H1 (cell line): ENCODE measurements around the gene PTPRD. TPM values are rescaled to one million over a fixed set of nuclear protein-coding genes. Genes with fewer than 3 reads are reported as not detected.

Experiments
- CHD7 ChIP-seq: fragments of 300-600 bp; sonication (generic); IDR thresholded peaks from 2 replicates; pipeline ENCODE4 v1.7.1; 2012; ENCODE audit warnings: low read length, moderate library complexity, mild to moderate bottlenecking, inconsistent platforms; ENCODE audit not compliant: insufficient replicate concordance
- CREB1 ChIP-seq: IDR thresholded peaks from 2 replicates; pipeline ENCODE4 v1.6.1; 2012; ENCODE audit warnings: inconsistent platforms
- EP300 ChIP-seq, 2 experiments: IDR thresholded peaks; 1 replicate in 1 of 2; 2 replicates in 1 of 2; pipeline ENCODE4 v1.6.1; 2011 to 2012; ENCODE audit warnings: low read depth in 2 of 2, low read length in 2 of 2, mild to moderate bottlenecking in 2 of 2, borderline replicate concordance in 1 of 2, inconsistent platforms in 1 of 2, moderate library complexity in 1 of 2
- RAD21 ChIP-seq, 2 experiments: IDR thresholded peaks in 1 of 2; conservative IDR thresholded peaks in 1 of 2; 2 replicates each; pipeline ENCODE4 v1.6.1; 2011; ENCODE audit warnings: low read depth in 2 of 2, low read length in 2 of 2, improper control_type of control experiment in 1 of 2, inconsistent platforms in 1 of 2, mild to moderate bottlenecking in 1 of 2, moderate library complexity in 1 of 2
- polyA plus RNA-seq, 7 experiments: library from polyadenylated mRNA; depleted of rRNA in 3 of 7; stranded (reverse) in 5 of 7; unstranded in 2 of 7; fragments of >200 nt in 5 of 7; fragments of 200-250 nt in 2 of 7; gene quantifications; 1 replicate in 5 of 7; 2 replicates in 1 of 7; 4 replicates in 1 of 7; pipeline versions ENCODE4 v1.2.1 to v1.2.3, GENCODE V29; 2011 to 2013; ENCODE audit warnings: missing spikeins in 2 of 7, mixed read lengths in 2 of 7
- total RNA-seq: library from RNA; stranded (reverse); fragmentation: NEBNext Ultra II Directional; extraction: Animal tissue kit (Norgen Biotek cat#: 25700); gene quantifications from 2 replicates; pipeline ENCODE4 v1.2.1, GENCODE V29; 2021
- TF ChIP-seq, protein P1 (sequence below), 3 experiments: IDR thresholded peaks; 1 replicate in 2 of 3; 2 replicates in 1 of 3; pipeline versions ENCODE4 v1.5.1 to v1.6.1; 2011; ENCODE audit warnings: low read length in 3 of 3, mild to moderate bottlenecking in 3 of 3, inconsistent platforms in 2 of 3, low read depth in 1 of 3, moderate library complexity in 1 of 3; ENCODE audit not compliant: insufficient read depth in 1 of 3; ENCODE audit errors: control extremely low read depth in 1 of 3

The PTPRD gene
- total and polyA plus RNA-seq, 2 of the 8 experiments (the other 6 are each of a cell fraction or from before 2014, with no cell fraction given) = 17.2 to 77.0 TPM

GRCh38 chr9:9942764-9943424 is 669.9 kb downstream of the PTPRD start (continued):
- TF ChIP-seq CHD7 = no peak
- TF ChIP-seq, protein P1, sequence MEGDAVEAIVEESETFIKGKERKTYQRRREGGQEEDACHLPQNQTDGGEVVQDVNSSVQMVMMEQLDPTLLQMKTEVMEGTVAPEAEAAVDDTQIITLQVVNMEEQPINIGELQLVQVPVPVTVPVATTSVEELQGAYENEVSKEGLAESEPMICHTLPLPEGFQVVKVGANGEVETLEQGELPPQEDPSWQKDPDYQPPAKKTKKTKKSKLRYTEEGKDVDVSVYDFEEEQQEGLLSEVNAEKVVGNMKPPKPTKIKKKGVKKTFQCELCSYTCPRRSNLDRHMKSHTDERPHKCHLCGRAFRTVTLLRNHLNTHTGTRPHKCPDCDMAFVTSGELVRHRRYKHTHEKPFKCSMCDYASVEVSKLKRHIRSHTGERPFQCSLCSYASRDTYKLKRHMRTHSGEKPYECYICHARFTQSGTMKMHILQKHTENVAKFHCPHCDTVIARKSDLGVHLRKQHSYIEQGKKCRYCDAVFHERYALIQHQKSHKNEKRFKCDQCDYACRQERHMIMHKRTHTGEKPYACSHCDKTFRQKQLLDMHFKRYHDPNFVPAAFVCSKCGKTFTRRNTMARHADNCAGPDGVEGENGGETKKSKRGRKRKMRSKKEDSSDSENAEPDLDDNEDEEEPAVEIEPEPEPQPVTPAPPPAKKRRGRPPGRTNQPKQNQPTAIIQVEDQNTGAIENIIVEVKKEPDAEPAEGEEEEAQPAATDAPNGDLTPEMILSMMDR (IDR thresholded peaks at IDR 0.05; ENCODE audit: control extremely low read depth in 1 of 3, insufficient read depth in 1 of 3, low read depth in 1 of 3, low read length in 3 of 3) = peak; percentile 74 to 86 (median 74)
- TF ChIP-seq EP300 (IDR thresholded peaks at IDR 0.05; ENCODE audit: borderline replicate concordance in 1 of 2, low read depth in 2 of 2, low read length in 2 of 2) = no peak
- TF ChIP-seq RAD21 (IDR thresholded peaks at IDR 0.05 in 1 of 2, conservative IDR thresholded peaks at IDR 0.05 in 1 of 2; ENCODE audit: low read depth in 2 of 2, low read length in 2 of 2) = peak; percentile 89 to 93
- TF ChIP-seq CREB1 = no peak
